ENCODE results near the gene CLNS1A. TPM values are rescaled to one million over a fixed set of nuclear protein-coding genes. Genes with fewer than 3 reads are reported as not detected.

CLNS1A gene
- total RNA-seq, 1 experiment from 2014 or later = 147 TPM

- peaks cover 15% of the 10 kb centered on the region for H3K36me3 Mint-ChIP-seq
- ATAC-seq (peak; percentile 32; the same call in 1 of the 2 replicates), DNase-seq (ENCODE audit: low spot score) (no peak)
- H3K27me3 Mint-ChIP-seq (ENCODE audit: low read depth) = no peaks in the 10 kb centered on the region
- no peak overlapping the region for H3K27ac Mint-ChIP-seq
- ChIA-PET POLR2A (interaction anchor here (0.9 to 1.0 kb wide), 2 partner anchors 8 to 12 kb away, joined by 3 to 5 read pairs; no protein-coding TSS in a partner anchor), CTCF (interaction anchor here (0.7 to 2.8 kb wide), 3 partner anchors 17 to 404 kb away, joined by 3 to 10 read pairs (median 3); no protein-coding TSS in a partner anchor)
- no peak for TF ChIP-seq TEAD1 (CRISPR knock-in tag; IDR thresholded peaks at IDR 0.05)
- no peak for TF ChIP-seq AFF4 (CRISPR knock-in tag; IDR thresholded peaks at IDR 0.05; ENCODE audit: borderline replicate concordance)
- no peak for TF ChIP-seq TCF7 (CRISPR knock-in tag; IDR thresholded peaks at IDR 0.05; ENCODE audit: low read depth)
- no peak for TF ChIP-seq ESRRA (CRISPR knock-in tag; IDR thresholded peaks at IDR 0.05; ENCODE audit: borderline replicate concordance)
- no peak for TF ChIP-seq TP53 (CRISPR knock-in tag; IDR thresholded peaks at IDR 0.05)
- TF ChIP-seq NR1H2 (CRISPR knock-in tag; IDR thresholded peaks at IDR 0.05) = no peak
- no peak for TF ChIP-seq CREB1 (CRISPR knock-in tag; IDR thresholded peaks at IDR 0.05)
- no peak for TF ChIP-seq E2F4 (CRISPR knock-in tag; IDR thresholded peaks at IDR 0.05; ENCODE audit: borderline replicate concordance, low read depth)
- no peak for TF ChIP-seq JUN (CRISPR knock-in tag; IDR thresholded peaks at IDR 0.05)
- TF ChIP-seq AR (CRISPR knock-in tag; IDR thresholded peaks at IDR 0.05) = no peak
- no peak for TF ChIP-seq MYBL2 (CRISPR knock-in tag; IDR thresholded peaks at IDR 0.05)
- peaks cover 6% of the 10 kb centered on the region for H3K4me1 Mint-ChIP-seq
- H3K4me3 Mint-ChIP-seq = no peak overlapping the region
- no peaks in the 10 kb centered on the region for H3K9me3 Mint-ChIP-seq
Observed at GRCh38 chr11:77602381-77603088, 35.1 kb downstream of the CLNS1A start.

GRCh38 chr11:77598195-77598594 lies 39.4 kb downstream of the CLNS1A start:
- no peak overlapping the region for H3K27ac Mint-ChIP-seq
- DNase-seq (ENCODE audit: low spot score) (no peak), ATAC-seq (no peak)
- no peaks in the 10 kb centered on the region for H3K27me3 Mint-ChIP-seq (ENCODE audit: low read depth)
- ChIA-PET POLR2A (interaction anchor here (0.6 kb wide), 1 partner anchor 62 kb away, joined by 3 read pairs; no protein-coding TSS in a partner anchor), CTCF (no interaction called here)
- H3K4me3 Mint-ChIP-seq = no peak overlapping the region
- H3K9me3 Mint-ChIP-seq = no peaks in the 10 kb centered on the region
- TF ChIP-seq EMX1 (CRISPR knock-in tag; IDR thresholded peaks at IDR 0.05) (no peak), PRRX2 (CRISPR knock-in tag; IDR thresholded peaks at IDR 0.05) (no peak), CTCF (IDR thresholded peaks at IDR 0.05) (no peak), HMGA2 (CRISPR knock-in tag; IDR thresholded peaks at IDR 0.05) (no peak), ATF2 (CRISPR knock-in tag; IDR thresholded peaks at IDR 0.05; ENCODE audit: borderline replicate concordance, low read depth) (no peak), SMAD3 (CRISPR knock-in tag; IDR thresholded peaks at IDR 0.05; ENCODE audit: borderline replicate concordance) (no peak)
- peaks cover 6% of the 10 kb centered on the region for H3K4me1 Mint-ChIP-seq
- no peaks in the 10 kb centered on the region for H3K36me3 Mint-ChIP-seq

Data from WTC11 (cell line).